ENCODE data around the gene CCM2L.

Gene CCM2L

GRCh38 chr20:32006053-32006452 lies 4.2 kb upstream of the CCM2L start:
- H3K27ac ChIP-seq (ENCODE audit: low read depth, low read length) = no peak overlapping the region
- H3K27me3 ChIP-seq (ENCODE audit: control insufficient read depth, low read length) = no peaks in the 10 kb centered on the region
- H3K4me3 ChIP-seq (ENCODE audit: low read length) = no peak overlapping the region
- no peaks in the 10 kb centered on the region for H3K9me2 ChIP-seq (replicated peaks; ENCODE audit: control insufficient read depth, low read length)
- H3K4me1 ChIP-seq (ENCODE audit: control insufficient read depth, low read length) = peaks cover 7% of the 10 kb centered on the region
- no peaks in the 10 kb centered on the region for H3K79me2 ChIP-seq (ENCODE audit: control insufficient read depth, low read length)
- no peaks in the 10 kb centered on the region for H4K20me1 ChIP-seq (ENCODE audit: control insufficient read depth, insufficient read depth, low read depth, low read length)
- H3K9me3 ChIP-seq (ENCODE audit: control insufficient read depth, insufficient read depth, low read length) = no peaks in the 10 kb centered on the region
- TF ChIP-seq CTCF (IDR thresholded peaks at IDR 0.05; ENCODE audit: low read depth, low read length, poor library complexity, severe bottlenecking) (no peak), EZH2phosphoT487 (IDR thresholded peaks at IDR 0.05; ENCODE audit: borderline replicate concordance, low read length) (no peak)
- H3F3A ChIP-seq (ENCODE audit: control insufficient read depth, insufficient read depth) = no peaks in the 10 kb centered on the region
- no peak overlapping the region for H3K4me2 ChIP-seq (ENCODE audit: low read length)
- H3K36me3 ChIP-seq (ENCODE audit: control insufficient read depth, low read length) = no peaks in the 10 kb centered on the region

GRCh38 chr20:32006841-32007786 lies 3.1 kb upstream of the CCM2L start:
- Histone ChIP-seq H3K27ac (ENCODE audit: low read depth, low read length) (no peak overlapping the region), H3K4me2 (ENCODE audit: low read length) (no peak overlapping the region), H3K36me3 (ENCODE audit: control insufficient read depth, low read length) (no peaks in the 10 kb centered on the region), H3F3A (ENCODE audit: control insufficient read depth, insufficient read depth) (no peaks in the 10 kb centered on the region), H3K4me1 (ENCODE audit: control insufficient read depth, low read length) (peaks cover 7% of the 10 kb centered on the region), H3K79me2 (ENCODE audit: control insufficient read depth, low read length) (no peaks in the 10 kb centered on the region), H3K27me3 (ENCODE audit: control insufficient read depth, low read length) (no peaks in the 10 kb centered on the region), H3K4me3 (ENCODE audit: low read length) (no peak overlapping the region), H3K9me3 (ENCODE audit: control insufficient read depth, insufficient read depth, low read length) (no peaks in the 10 kb centered on the region), H3K9me2 (replicated peaks; ENCODE audit: control insufficient read depth, low read length) (no peaks in the 10 kb centered on the region), H4K20me1 (ENCODE audit: control insufficient read depth, insufficient read depth, low read depth, low read length) (no peaks in the 10 kb centered on the region)
- TF ChIP-seq EZH2phosphoT487 (IDR thresholded peaks at IDR 0.05; ENCODE audit: borderline replicate concordance, low read length) (no peak), CTCF (IDR thresholded peaks at IDR 0.05; ENCODE audit: low read depth, low read length, poor library complexity, severe bottlenecking) (no peak)

GRCh38 chr20:32007787-32008616 lies 2.2 kb upstream of the CCM2L start:
- H3K27me3 ChIP-seq (ENCODE audit: control insufficient read depth, low read length) = no peaks in the 10 kb centered on the region
- H3K4me3 ChIP-seq (ENCODE audit: low read length) = no peak overlapping the region
- TF ChIP-seq CTCF (IDR thresholded peaks at IDR 0.05; ENCODE audit: low read depth, low read length, poor library complexity, severe bottlenecking) (no peak), EZH2phosphoT487 (IDR thresholded peaks at IDR 0.05; ENCODE audit: borderline replicate concordance, low read length) (no peak)
- peaks cover 7% of the 10 kb centered on the region for H3K4me1 ChIP-seq (ENCODE audit: control insufficient read depth, low read length)
- no peaks in the 10 kb centered on the region for H3F3A ChIP-seq (ENCODE audit: control insufficient read depth, insufficient read depth)
- H3K36me3 ChIP-seq (ENCODE audit: control insufficient read depth, low read length) = no peaks in the 10 kb centered on the region
- no peaks in the 10 kb centered on the region for H3K9me3 ChIP-seq (ENCODE audit: control insufficient read depth, insufficient read depth, low read length)
- no peak overlapping the region for H3K27ac ChIP-seq (ENCODE audit: low read depth, low read length)
- no peaks in the 10 kb centered on the region for H3K9me2 ChIP-seq (replicated peaks; ENCODE audit: control insufficient read depth, low read length)
- no peak overlapping the region for H3K4me2 ChIP-seq (ENCODE audit: low read length)
- H4K20me1 ChIP-seq (ENCODE audit: control insufficient read depth, insufficient read depth, low read depth, low read length) = no peaks in the 10 kb centered on the region
- no peaks in the 10 kb centered on the region for H3K79me2 ChIP-seq (ENCODE audit: control insufficient read depth, low read length)
